ENCODE data around the gene CDH4.
"Not testable (repeated sequence)": the region's sequence is repeated elsewhere in the genome, so short reads cannot be mapped to it uniquely, and the experiment has no call there.

CDH4 gene

DNA sequence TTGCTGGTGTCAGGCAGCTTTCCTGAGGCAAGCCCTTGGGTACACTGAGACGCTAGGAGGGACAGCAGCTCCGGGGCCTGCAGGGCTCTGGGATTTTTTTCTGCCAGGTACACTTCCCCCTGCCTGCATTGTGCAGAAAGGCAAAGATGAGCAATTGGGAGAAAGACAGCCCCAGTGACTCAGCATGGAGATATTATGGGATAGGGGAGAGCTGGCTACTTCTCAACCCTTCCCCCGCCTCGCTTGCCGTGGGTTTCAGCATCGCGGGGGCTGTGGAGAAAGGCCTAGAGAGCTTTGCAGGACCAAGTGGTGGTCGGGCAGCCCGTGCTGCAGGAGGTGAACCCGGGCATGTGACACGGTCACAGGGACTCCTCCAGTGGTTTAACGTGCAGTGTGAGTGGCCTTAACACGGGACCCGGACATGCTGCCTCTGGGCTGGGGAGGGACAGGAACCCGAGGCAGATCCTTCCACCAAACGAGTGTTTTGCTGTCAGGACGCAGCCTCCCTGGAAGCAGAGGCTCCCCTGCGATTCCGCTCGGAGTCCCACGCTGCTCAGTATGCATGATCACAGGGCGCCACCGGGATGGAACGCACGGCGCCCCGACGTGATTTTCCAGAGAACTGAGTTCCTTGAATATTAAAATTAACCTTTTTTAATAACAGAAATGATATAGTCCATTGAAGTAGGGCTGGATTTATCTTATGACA lies 139.9 kb downstream of the CDH4 start:
- no peak for DNase-seq

DNA sequence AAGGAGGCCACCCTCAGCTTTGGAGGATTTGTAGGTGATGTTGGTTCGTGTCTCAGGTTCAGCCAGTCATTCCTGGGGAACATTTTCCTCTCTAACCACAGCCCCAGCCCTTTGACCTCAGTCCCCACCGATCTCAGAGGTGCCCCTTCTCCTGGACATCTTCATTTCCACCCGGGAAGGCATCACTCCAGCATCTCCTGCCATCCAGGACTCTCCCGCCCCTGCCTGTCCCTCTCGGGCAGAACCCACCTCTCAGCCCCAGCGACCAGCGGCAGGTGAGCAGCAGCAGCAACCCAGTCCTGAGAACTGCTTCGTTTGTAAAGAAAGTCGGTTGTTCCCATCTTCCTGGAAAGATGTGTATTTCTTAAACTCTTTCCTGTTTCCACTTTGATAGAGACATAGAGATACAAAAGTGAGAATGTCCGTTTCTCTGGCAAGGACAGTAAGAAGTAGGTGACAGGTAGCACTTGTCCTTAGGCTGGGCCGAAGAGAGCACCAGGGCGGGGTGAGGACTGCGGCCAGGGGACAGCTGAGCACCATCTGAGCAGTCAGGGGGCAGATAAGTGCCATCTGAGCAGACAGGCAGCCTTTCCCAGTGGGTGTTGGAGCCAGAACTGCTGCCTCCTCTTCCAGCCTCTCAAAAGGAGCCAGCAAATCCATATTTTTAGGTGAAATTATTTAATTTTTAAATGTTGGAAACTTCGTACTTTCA lies 142.2 kb downstream of the CDH4 start:
- DNase-seq: no peak

DNA sequence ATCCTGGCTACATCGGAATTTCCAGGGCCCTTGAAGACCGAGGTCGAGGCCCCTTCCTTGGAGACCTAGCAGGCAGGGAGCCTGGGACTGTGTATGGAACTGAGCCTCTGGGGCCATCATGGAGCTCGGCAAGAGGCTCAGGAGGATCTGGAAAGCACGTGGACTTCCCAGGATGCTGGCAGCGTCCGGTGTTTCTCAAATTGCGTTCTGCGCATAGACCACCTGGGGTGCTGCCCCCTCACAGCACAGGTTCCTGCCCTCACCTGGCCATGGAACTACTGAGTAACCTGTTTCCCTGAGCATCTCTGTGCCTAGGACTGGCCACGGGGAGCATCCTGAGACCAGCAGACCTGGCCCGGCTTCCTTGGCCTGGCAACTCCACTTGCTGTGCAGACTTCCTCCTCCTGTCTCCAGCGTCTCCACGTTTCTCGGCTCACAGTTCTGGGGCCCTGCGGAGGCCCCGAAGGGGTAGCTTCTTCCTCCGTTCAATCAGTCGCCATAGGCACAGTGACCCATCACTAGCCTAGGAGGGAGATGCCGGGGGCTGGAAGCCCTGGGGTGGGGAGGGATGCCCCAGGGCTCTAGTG lies 144.3 kb downstream of the CDH4 start:
- no peak for DNase-seq

DNA sequence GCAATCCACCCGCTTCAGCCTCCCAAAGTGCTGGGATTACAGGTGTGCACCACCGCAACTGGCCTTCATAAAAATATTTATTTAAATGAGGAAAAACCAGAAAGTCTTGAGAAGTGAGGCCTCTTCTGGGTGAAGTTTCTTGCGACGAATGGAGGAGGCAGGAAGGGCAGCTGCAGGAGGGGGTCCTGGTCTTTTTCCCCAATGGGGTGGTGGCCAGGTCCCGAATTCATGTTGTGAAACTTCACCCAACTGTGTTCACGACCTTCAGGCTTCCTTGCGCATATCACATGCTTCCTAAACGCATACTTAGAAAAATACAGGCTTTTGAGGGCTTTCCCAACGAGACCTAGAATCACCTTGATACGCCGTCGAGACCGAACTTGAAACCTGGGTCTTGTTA lies 145.1 kb downstream of the CDH4 start:
- no peak for DNase-seq

DNA sequence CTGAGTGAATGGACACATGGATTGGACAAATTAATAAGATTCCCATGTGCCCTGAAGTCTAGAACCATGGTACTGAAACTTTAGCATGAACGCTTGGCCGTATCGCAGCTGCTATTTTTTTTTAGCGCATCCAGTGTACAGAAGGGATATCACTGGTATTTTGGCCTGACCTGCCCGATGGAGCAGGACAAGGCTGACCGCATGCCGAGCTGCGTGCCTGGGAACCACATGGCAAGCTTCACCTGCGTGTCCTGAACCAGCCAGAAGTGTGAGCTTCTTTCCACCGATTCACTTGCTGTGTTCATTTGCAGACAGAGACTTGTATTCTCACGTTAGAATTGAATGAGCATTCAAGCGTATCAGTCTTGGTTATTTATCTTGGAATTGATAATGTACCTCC lies 145.7 kb downstream of the CDH4 start:
- no peak for DNase-seq

- DNase-seq: no peak
Measured at GRCh38 chr20:61399433-61399832, 147.4 kb downstream of the CDH4 start.

DNA sequence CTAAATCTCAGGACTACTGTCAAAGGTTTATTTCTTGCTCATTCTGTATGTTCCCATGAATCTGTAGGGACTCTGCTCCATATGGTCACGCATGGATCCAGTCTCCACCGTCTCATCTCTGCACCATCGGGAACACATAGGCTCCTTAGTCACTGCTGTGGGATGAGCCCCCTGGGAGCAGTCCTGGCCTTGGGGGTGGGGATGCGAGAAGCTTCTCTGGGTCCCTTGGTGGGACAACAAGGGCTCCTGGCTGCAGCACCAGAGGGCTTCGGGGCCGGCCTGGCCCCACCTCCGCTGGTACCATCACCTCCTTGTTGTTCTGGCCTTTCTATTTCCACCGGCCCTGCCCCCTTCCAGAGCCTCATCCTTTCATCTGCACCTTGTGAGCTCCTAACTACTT lies 148.4 kb downstream of the CDH4 start:
- no peak for DNase-seq

DNA sequence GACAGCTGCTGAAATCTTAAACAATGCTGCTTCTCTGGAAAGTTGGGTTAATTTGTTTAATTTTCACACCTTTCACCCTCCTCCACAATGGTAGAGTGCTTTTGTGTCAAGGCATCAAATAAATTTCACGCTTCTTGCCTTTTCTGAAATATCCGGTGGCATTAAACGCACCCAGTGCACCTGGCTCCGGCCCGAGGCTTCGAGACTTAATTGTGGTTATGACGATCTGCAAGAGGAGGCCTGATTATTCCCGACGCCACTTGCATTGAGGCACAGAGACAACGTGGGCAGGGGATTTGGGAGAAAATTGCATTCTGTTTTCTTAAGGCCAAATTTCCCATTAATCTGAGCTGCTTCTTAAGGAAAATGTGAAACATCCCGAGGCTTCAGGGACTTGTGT lies 152.2 kb downstream of the CDH4 start:
- DNase-seq: no peak

DNA sequence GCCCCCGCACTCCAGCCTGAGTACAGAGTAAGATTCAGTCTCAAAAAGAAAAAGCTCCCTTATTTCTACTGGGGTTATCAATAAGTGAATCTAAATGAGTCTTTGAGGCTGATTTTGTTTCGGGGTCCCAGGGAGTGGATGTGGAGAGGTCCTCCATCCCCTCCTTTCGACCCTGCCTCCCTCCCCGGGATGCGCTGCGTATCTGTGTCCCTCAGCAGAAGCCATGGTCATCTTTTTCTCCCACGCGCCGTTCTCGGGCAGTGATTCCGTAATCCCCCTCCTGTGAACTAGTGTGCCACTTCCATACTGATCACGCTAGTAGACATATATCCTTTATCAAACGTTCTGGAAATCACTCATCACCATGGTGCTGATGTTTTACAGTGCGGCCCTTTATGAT lies 152.9 kb downstream of the CDH4 start:
- DNase-seq: no peak

GRCh38 chr20:61406773-61407172 lies 154.7 kb downstream of the CDH4 start:
- not testable (repeated sequence) for DNase-seq

GRCh38 chr20:61407561-61407960 lies 155.5 kb downstream of the CDH4 start:
- no peak for DNase-seq

DNA sequence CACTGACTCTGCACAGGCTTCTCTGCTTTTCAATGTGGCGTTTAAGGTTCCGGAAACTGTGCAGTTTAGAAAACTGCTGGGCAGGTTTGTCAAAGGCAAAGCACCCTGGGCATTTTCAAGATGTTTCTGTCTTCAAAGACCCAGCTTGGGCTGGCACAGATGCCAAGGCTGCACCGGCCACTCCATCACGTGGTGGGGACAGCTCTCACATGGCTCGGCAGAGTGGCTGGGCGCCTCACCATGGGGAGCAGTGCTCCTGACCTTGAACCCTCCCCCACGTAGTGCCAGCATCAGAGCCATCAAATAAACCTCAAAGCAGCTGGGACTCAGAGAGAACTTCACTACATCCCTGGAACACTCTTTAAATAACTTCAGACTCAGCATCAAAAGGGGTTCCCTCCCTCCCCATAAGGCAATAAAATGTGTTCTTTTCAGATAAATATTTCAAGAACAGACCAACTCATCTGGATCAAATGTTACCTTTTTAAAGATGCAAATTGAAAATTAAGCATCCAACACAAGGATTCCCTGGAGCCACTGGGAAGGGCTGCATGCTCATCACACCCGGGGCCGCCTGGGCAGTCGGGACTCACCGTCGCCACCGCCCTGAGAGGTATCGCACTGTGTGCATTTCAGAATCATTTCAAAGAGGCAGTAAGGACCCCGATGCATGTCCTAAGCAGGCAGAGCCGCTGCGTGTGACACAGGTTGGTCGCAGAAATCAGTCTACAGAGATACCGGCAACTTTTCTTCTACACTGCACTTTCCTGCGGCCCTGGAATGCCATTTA lies 157.1 kb downstream of the CDH4 start:
- DNase-seq: no peak

GRCh38 chr20:61411743-61412142 lies 159.7 kb downstream of the CDH4 start:
- DNase-seq: no peak

- no peak for DNase-seq
Measured at GRCh38 chr20:61413752-61414151, 161.7 kb downstream of the CDH4 start.

DNA sequence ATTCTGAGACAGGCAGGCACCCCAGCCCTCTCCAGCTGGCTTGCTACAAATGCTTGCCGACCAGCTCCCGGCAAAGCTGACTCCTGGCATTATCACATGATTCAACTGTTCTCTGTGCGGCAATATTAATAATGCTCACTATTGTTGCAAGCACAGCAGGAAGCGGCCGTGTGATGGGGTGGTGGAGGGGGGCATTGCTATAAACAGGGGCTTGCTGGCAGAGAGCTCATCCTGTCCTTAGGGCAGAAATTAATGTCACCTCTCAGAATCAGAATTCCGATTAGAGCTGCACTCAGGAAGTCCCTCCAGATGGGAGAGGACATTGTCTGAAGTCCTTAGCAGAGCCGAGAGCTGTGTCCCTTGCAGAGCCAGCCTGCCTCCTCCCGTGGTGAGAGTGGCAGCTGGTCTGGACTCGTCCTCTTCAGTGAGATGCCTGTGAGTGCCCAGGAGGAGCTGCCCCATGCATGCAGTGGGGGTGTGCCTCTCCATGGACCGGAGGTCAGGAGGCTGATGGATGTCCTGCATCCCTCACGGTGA lies 162.5 kb downstream of the CDH4 start:
- DNase-seq: no peak

DNA sequence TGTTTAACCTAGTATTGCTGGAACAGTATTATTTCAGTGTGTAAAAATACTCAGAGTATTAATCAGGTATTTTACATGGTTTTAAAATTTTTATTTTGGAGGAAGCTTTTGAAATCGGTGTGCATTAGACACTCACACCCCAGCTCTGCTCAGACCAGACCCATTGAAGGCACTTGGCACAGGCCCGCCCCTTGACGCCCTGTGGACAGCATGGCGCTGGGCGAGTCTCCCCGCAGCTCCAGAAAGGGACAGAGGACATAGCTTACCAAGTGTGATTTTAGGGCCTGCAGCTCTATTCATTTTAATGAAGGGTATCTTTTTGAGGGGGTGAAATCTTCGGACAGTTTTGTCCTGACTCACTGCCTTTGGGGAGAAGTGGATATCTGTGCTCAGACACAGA lies 164.5 kb downstream of the CDH4 start:
- DNase-seq: no peak

DNA sequence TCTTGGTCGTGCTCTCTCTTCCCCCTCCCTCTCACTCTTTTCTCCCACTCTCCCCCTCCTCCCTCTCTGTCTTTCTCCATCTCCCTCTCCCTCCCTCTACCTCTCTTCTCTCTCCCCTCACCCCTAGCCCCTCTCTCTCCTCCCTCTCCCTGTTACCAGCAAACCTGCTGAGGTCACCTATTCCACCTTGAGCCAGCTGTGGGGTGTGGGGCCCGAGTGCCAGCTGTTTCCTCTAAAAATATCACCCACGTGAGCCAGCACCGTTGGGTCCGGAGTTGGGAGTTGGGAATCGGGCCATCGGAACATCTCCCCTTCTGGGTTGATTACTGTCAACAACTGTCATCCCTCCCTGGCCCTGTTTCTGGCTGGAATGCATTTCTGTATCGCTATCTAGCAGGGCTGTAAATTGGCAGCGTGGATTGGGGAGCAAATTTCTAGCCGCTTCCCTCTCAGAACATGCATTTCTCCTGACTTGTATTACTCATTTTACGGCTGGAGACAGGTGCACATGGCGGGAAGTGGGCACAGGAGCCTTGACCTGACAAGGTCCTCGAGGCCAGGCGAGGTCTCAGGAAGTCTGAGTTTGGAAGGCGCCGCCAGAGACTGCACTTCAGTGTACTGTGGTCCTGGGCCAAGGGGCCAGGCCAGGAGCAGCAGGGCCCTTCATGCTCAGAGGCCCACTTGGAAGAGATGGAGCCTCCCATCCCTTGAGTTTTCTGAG lies 165.3 kb downstream of the CDH4 start:
- DNase-seq: no peak

- no peak for DNase-seq
Measured at GRCh38 chr20:61419010-61419409, 166.9 kb downstream of the CDH4 start.

GRCh38 chr20:61419501-61419900 lies 167.4 kb downstream of the CDH4 start:
- no peak for DNase-seq

DNA sequence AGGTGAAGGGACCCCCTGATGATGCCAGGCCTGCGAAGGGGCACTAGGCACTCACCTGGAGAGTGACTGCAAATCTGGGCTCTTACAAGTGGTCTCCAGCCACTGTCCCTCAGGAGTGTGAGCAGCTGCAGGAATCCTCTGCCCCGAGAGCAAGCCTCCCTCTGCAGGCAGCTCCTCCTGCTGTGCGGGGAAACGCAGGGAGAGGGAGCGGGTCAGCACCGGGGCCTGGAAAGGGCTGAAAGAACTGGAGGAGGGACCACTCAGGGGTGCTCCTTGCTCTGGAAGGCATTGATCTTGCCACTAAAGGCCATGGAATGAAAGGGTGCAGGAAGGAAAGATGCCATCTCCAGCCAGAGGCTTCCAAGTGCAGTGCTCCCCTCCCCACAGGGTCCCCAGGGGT lies 168.0 kb downstream of the CDH4 start:
- no peak for DNase-seq

GRCh38 chr20:61420781-61421180 lies 168.7 kb downstream of the CDH4 start:
- DNase-seq: no peak

DNA sequence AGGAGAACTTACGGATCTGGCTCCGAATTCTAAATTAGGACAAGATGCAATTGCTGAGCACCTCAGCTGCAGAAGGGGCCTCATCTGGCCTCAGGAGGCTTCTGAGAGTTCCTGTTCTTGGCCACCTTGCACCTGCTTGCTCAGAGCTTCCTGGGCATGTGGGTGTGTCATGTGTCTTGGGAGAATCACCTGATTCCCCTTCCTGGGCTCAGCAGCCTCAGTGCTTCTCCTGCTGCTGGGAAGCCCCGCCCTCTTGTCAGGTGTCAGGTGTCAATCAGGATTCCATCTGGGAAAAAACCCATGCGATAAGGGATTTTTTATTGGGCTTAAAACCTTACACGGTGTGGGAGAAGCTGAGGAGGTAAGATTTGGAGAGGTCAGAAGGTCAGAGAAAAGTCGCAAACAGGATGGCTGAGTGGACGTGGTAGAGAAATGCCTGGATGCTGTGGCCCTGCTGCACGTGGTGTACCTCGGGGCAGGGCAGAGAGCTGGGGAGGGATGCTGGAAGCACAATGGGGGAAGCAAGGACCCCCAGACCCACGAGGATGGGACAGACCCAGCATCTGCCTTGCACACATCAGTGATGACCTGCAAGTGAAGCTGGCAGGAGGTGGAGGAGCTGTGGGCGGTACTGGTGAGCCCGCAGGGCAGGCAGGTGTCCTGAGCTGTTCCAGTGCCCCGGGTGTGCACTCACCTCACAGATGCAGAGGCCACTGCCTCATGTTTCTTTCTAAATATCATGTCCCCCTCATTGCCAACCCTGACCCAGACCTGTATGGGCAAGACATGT lies 170.8 kb downstream of the CDH4 start:
- no peak for DNase-seq

Data from NCI-H510A treated with DMSO at 0.1 percent for 48 hours (cell line).